H1 (cell line): ENCODE results near the gene POLD1.
A peak's percentile ranks its signal among the peaks of the same experiment; 100 is the strongest.

ENCODE experiments used
- ATF2 ChIP-seq: IDR thresholded peaks from 2 replicates; pipeline ENCODE4 v1.6.1; 2012; ENCODE audit warnings: low read length, inconsistent platforms
- CHD2 ChIP-seq: IDR thresholded peaks from 2 replicates; pipeline ENCODE4 v1.6.1; 2012; ENCODE audit warnings: low read length, improper control_type of control experiment
- CTCF ChIP-seq, 3 experiments: IDR thresholded peaks; 1 replicate in 2 of 3; 2 replicates in 1 of 3; pipeline versions ENCODE4 v1.5.1 to v1.6.1; 2011; ENCODE audit warnings: low read length in 3 of 3, mild to moderate bottlenecking in 3 of 3, inconsistent platforms in 2 of 3, low read depth in 1 of 3, moderate library complexity in 1 of 3; ENCODE audit not compliant: insufficient read depth in 1 of 3; ENCODE audit errors: control extremely low read depth in 1 of 3
- EZH2 ChIP-seq: fragments of 200-600 bp; sonication (generic); IDR thresholded peaks from 2 replicates; pipeline ENCODE4 v1.7.1; 2012; ENCODE audit warnings: low read depth, mild to moderate bottlenecking, moderate library complexity, low read length, inconsistent platforms; ENCODE audit not compliant: severe bottlenecking
- MAX ChIP-seq: IDR thresholded peaks from 2 replicates; pipeline ENCODE4 v1.6.1; 2012; ENCODE audit warnings: inconsistent platforms
- NANOG ChIP-seq: IDR thresholded peaks from 2 replicates; pipeline ENCODE4 v1.6.1; 2011; ENCODE audit warnings: low read length, low read depth, mild to moderate bottlenecking, inconsistent platforms; ENCODE audit not compliant: insufficient read depth, poor library complexity, severe bottlenecking
- POLR2A ChIP-seq, 2 experiments: IDR thresholded peaks; 1 replicate in 1 of 2; 2 replicates in 1 of 2; pipeline ENCODE4 v1.6.1; 2011; ENCODE audit warnings: low read depth in 2 of 2, low read length in 2 of 2, mild to moderate bottlenecking in 2 of 2; ENCODE audit errors: control extremely low read depth in 1 of 2
- RAD21 ChIP-seq, 2 experiments: IDR thresholded peaks in 1 of 2; conservative IDR thresholded peaks in 1 of 2; 2 replicates each; pipeline ENCODE4 v1.6.1; 2011; ENCODE audit warnings: low read depth in 2 of 2, low read length in 2 of 2, improper control_type of control experiment in 1 of 2, inconsistent platforms in 1 of 2, mild to moderate bottlenecking in 1 of 2, moderate library complexity in 1 of 2
- SP2 ChIP-seq: IDR thresholded peaks from 2 replicates; pipeline ENCODE4 v1.6.1; 2012; ENCODE audit warnings: mild to moderate bottlenecking, low read length, inconsistent platforms
- ZNF274 ChIP-seq: IDR thresholded peaks from 2 replicates; pipeline ENCODE4 v1.7.0; 2012; ENCODE audit warnings: low read length, borderline replicate concordance; ENCODE audit errors: extremely low read depth

GRCh38 chr19:50383852-50384684 lies at the start of gene POLD1:
- no peak for TF ChIP-seq CTCF (IDR thresholded peaks at IDR 0.05; ENCODE audit: control extremely low read depth in 1 of 3, insufficient read depth in 1 of 3, low read depth in 1 of 3, low read length in 3 of 3)
- TF ChIP-seq POLR2A (IDR thresholded peaks at IDR 0.05; ENCODE audit: control extremely low read depth in 1 of 2, low read depth in 2 of 2, low read length in 2 of 2) = peak; percentile 60 to 80; a peak in 2 of 3 replicates
- no peak for TF ChIP-seq NANOG
- TF ChIP-seq MAX = peak; percentile 84
- TF ChIP-seq CHD2 = no peak
- TF ChIP-seq EZH2 = no peak
- TF ChIP-seq RAD21 (IDR thresholded peaks at IDR 0.05 in 1 of 2, conservative IDR thresholded peaks at IDR 0.05 in 1 of 2; ENCODE audit: low read depth in 2 of 2, low read length in 2 of 2) = no peak
- TF ChIP-seq ZNF274 = no peak
- no peak for TF ChIP-seq SP2
- TF ChIP-seq ATF2 = no peak
